Liver (tissue), 9 donors: ENCODE results near the gene PAMR1. TPM values are rescaled to one million over a fixed set of nuclear protein-coding genes. Genes with fewer than 3 reads are reported as not detected.

Source experiments
- DNase-seq: peaks from one replicate; pipeline ENCODE4 v3.0.0-alpha.2; 2017; ENCODE audit warnings: low spot score
- H3K27ac ChIP-seq, 2 donors: one replicate each; pipeline ENCODE4 v1.7.0; 2013; ENCODE audit warnings: inconsistent platforms in 2 of 2, low read length in 2 of 2, control low read depth in 1 of 2, low read depth in 1 of 2, mild to moderate bottlenecking in 1 of 2
- H3K27me3 ChIP-seq, 4 donors: one replicate each; pipeline versions ENCODE4 v1.6.1 to v1.7.0; 2013; ENCODE audit warnings: low read length in 3 of 4, inconsistent platforms in 1 of 4, mild to moderate bottlenecking in 1 of 4, moderate library complexity in 1 of 4; ENCODE audit not compliant: control insufficient read depth in 4 of 4, insufficient read depth in 4 of 4
- H3K36me3 ChIP-seq, 4 donors: one replicate each; pipeline versions ENCODE4 v1.6.1 to v1.7.0; 2013; ENCODE audit warnings: low read length in 3 of 4, mild to moderate bottlenecking in 3 of 4, low read depth in 1 of 4, moderate library complexity in 1 of 4; ENCODE audit not compliant: control insufficient read depth in 4 of 4, insufficient read depth in 3 of 4
- H3K4me1 ChIP-seq, 4 donors: one replicate each; pipeline versions ENCODE4 v1.6.1 to v1.7.0; 2013; ENCODE audit warnings: low read length in 3 of 4, mild to moderate bottlenecking in 3 of 4, moderate library complexity in 1 of 4; ENCODE audit not compliant: control insufficient read depth in 4 of 4, insufficient read depth in 4 of 4
- H3K4me3 ChIP-seq, 3 donors: one replicate each; pipeline versions ENCODE4 v1.6.1 to v1.7.0; 2013; ENCODE audit warnings: low read length in 3 of 3, control low read depth in 1 of 3, low read depth in 1 of 3, mild to moderate bottlenecking in 1 of 3
- H3K9ac ChIP-seq, 2 donors: one replicate each; pipeline ENCODE4 v1.7.0; 2013; ENCODE audit warnings: low read length in 2 of 2, mild to moderate bottlenecking in 2 of 2, moderate library complexity in 2 of 2, control low read depth in 1 of 2, low read depth in 1 of 2
- H3K9me3 ChIP-seq, 4 donors: one replicate each; pipeline versions ENCODE4 v1.6.1 to v1.7.0; 2013; ENCODE audit warnings: low read length in 3 of 4; ENCODE audit not compliant: control insufficient read depth in 4 of 4
- EGR1 ChIP-seq, 2 donors: IDR thresholded peaks; 2 replicates each; pipeline ENCODE4 v1.6.1; 2016 to 2018; ENCODE audit warnings: antibody characterized with exemption in 2 of 2, low read depth in 2 of 2
- FOXA1 ChIP-seq: IDR thresholded peaks from 2 replicates; pipeline ENCODE4 v1.6.1; 2016; ENCODE audit warnings: antibody characterized with exemption
- GABPA ChIP-seq, 2 donors: IDR thresholded peaks in 1 of 2; conservative IDR thresholded peaks in 1 of 2; 2 replicates each; pipeline ENCODE4 v1.6.1; 2016; ENCODE audit warnings: antibody characterized with exemption in 2 of 2, mild to moderate bottlenecking in 1 of 2, moderate library complexity in 1 of 2
- JUND ChIP-seq, 2 donors: IDR thresholded peaks; 2 replicates each; pipeline ENCODE4 v1.6.1; 2016; ENCODE audit warnings: antibody characterized with exemption in 2 of 2
- NR2F2 ChIP-seq: IDR thresholded peaks from 2 replicates; pipeline ENCODE4 v1.6.1; 2016; ENCODE audit warnings: antibody characterized with exemption
- RAD21 ChIP-seq, 2 donors: IDR thresholded peaks; 2 replicates each; pipeline ENCODE4 v1.6.1; 2016; ENCODE audit warnings: antibody characterized with exemption in 2 of 2, mild to moderate bottlenecking in 2 of 2
- RXRA ChIP-seq, 2 donors: IDR thresholded peaks; 2 replicates each; pipeline ENCODE4 v1.6.1; 2017 to 2018; ENCODE audit warnings: antibody characterized with exemption in 2 of 2, mild to moderate bottlenecking in 1 of 2
- YY1 ChIP-seq: IDR thresholded peaks from 2 replicates; pipeline ENCODE4 v1.6.1; 2016; ENCODE audit warnings: antibody characterized with exemption, mild to moderate bottlenecking
- WGBS: extraction: QIAGEN DNeasy Blood & Tissue Kit; methylation state at CpG from one replicate; pipeline ENCODE4 v1.1.7; 2013; 5-methylcytosine and 5-hydroxymethylcytosine counted together
- polyA plus RNA-seq, 2 donors: library from polyadenylated mRNA; stranded (reverse) in 1 of 2; unstranded in 1 of 2; fragments of 200-250 nt in 1 of 2; fragments of >200 nt in 1 of 2; fragmentation: Nextera tagmentation in 1 of 2; extraction: Ambion mirVana in 1 of 2; gene quantifications; one replicate each; pipeline versions ENCODE4 v1.2.1 to v1.2.3, GENCODE V29; 2013 to 2015
- total RNA-seq, 2 donors: library from RNA; depleted of rRNA; stranded (reverse); fragments of >200 nt; gene quantifications; one replicate each; pipeline ENCODE4 v1.2.3, GENCODE V29; 2014
- TF ChIP-seq, protein P1 (sequence below): fragments of 150-350 bp; IDR thresholded peaks from 2 replicates; pipeline ENCODE4 v1.5.1; 2017; ENCODE audit warnings: improper control_type of control experiment, low read depth, low read length; ENCODE audit not compliant: missing input control
- TF ChIP-seq, protein P2 (sequence below): IDR thresholded peaks from 2 replicates; pipeline ENCODE4 v1.6.1; 2016; ENCODE audit warnings: antibody characterized with exemption, mild to moderate bottlenecking
- TF ChIP-seq, protein P3 (sequence below): IDR thresholded peaks from 2 replicates; pipeline ENCODE4 v1.6.1; 2016; ENCODE audit warnings: antibody characterized with exemption
- TF ChIP-seq, protein P4 (sequence below): IDR thresholded peaks from 2 replicates; pipeline ENCODE4 v1.6.1; 2016; ENCODE audit warnings: antibody characterized with exemption
- donor health status: healthy.
- donor health status: healthy.
- donor health status: healthy.
- donor health status: healthy.
- donor health status: healthy.

The PAMR1 gene
- total and polyA plus RNA-seq, 4 donors, result 2.0 to 5.0 (median 2.8) TPM

DNA sequence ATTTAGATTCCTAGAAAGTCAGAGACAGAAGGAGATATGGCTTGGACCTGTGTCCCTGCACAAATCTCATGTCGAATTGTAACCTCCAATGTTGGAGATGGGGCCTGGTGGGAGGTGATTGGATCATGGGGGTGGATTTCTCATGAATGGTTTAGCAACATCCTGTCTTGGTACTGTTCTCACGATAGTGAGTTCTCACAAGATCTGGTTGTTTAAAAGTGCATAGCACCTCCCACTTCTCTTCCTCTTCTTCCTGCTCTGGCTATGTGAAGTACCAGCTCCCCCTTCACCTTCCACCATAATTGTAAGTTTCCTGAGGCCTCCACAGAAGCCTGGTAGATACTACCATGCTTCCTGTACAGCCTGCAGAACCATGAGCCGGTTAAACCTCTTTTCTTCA is 27.6 kb upstream of the PAMR1 start:
- Histone ChIP-seq H3K9me3 (no peaks in the 10 kb centered on the region), H3K36me3 (no peaks in the 10 kb centered on the region), H3K4me3 (no peak overlapping the region), H3K27me3 (peaks cover 0 to 3% (median 1%) of the 10 kb centered on the region in 4 donors), H3K4me1 (no peaks in the 10 kb centered on the region), H3K9ac (no peak overlapping the region), H3K27ac (no peak overlapping the region)
- DNase-seq, result no peak
- TF ChIP-seq, protein P1, sequence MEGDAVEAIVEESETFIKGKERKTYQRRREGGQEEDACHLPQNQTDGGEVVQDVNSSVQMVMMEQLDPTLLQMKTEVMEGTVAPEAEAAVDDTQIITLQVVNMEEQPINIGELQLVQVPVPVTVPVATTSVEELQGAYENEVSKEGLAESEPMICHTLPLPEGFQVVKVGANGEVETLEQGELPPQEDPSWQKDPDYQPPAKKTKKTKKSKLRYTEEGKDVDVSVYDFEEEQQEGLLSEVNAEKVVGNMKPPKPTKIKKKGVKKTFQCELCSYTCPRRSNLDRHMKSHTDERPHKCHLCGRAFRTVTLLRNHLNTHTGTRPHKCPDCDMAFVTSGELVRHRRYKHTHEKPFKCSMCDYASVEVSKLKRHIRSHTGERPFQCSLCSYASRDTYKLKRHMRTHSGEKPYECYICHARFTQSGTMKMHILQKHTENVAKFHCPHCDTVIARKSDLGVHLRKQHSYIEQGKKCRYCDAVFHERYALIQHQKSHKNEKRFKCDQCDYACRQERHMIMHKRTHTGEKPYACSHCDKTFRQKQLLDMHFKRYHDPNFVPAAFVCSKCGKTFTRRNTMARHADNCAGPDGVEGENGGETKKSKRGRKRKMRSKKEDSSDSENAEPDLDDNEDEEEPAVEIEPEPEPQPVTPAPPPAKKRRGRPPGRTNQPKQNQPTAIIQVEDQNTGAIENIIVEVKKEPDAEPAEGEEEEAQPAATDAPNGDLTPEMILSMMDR, result no peak
- TF ChIP-seq RXRA (IDR thresholded peaks at IDR 0.05), result no peak
- TF ChIP-seq, protein P2, sequence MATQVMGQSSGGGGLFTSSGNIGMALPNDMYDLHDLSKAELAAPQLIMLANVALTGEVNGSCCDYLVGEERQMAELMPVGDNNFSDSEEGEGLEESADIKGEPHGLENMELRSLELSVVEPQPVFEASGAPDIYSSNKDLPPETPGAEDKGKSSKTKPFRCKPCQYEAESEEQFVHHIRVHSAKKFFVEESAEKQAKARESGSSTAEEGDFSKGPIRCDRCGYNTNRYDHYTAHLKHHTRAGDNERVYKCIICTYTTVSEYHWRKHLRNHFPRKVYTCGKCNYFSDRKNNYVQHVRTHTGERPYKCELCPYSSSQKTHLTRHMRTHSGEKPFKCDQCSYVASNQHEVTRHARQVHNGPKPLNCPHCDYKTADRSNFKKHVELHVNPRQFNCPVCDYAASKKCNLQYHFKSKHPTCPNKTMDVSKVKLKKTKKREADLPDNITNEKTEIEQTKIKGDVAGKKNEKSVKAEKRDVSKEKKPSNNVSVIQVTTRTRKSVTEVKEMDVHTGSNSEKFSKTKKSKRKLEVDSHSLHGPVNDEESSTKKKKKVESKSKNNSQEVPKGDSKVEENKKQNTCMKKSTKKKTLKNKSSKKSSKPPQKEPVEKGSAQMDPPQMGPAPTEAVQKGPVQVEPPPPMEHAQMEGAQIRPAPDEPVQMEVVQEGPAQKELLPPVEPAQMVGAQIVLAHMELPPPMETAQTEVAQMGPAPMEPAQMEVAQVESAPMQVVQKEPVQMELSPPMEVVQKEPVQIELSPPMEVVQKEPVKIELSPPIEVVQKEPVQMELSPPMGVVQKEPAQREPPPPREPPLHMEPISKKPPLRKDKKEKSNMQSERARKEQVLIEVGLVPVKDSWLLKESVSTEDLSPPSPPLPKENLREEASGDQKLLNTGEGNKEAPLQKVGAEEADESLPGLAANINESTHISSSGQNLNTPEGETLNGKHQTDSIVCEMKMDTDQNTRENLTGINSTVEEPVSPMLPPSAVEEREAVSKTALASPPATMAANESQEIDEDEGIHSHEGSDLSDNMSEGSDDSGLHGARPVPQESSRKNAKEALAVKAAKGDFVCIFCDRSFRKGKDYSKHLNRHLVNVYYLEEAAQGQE, result no peak
- 75% methylated on average over 3 of the region's 3 CpGs for WGBS

DNA sequence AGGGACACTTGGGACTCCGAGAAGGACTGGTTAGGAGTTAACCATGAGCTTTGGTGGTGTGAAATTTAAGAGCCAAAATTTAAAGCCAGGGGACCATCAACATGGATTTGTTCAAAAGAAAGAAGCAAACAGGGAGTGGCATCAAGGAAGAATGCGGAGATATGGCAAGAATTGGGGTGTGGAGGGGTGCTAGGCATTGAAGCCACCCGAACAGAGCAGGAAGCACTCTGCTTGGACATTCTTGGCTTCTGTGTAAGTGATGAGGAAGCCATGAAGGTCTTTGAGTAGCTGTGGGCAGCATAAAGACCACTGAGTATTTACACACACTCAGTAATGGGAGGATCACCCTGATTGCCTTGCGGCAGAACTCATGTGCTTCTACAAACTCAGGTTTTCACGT is 27.2 kb upstream of the PAMR1 start:
- no peak for DNase-seq
- peaks cover 0 to 3% (median 1%) of the 10 kb centered on the region in 4 donors for H3K27me3 ChIP-seq
- H3K9me3 ChIP-seq, result no peaks in the 10 kb centered on the region
- TF ChIP-seq FOXA1, result no peak
- TF ChIP-seq YY1, result no peak
- no peak for TF ChIP-seq GABPA (IDR thresholded peaks at IDR 0.05 in 1 of 2, conservative IDR thresholded peaks at IDR 0.05 in 1 of 2)
- TF ChIP-seq JUND (IDR thresholded peaks at IDR 0.05), result no peak
- no peaks in the 10 kb centered on the region for H3K4me1 ChIP-seq
- H3K27ac ChIP-seq, result no peak overlapping the region
- 90% methylated on average over 5 of the region's 5 CpGs for WGBS
- no peak overlapping the region for H3K4me3 ChIP-seq
- H3K9ac ChIP-seq, result no peak overlapping the region
- H3K36me3 ChIP-seq, result no peaks in the 10 kb centered on the region

DNA sequence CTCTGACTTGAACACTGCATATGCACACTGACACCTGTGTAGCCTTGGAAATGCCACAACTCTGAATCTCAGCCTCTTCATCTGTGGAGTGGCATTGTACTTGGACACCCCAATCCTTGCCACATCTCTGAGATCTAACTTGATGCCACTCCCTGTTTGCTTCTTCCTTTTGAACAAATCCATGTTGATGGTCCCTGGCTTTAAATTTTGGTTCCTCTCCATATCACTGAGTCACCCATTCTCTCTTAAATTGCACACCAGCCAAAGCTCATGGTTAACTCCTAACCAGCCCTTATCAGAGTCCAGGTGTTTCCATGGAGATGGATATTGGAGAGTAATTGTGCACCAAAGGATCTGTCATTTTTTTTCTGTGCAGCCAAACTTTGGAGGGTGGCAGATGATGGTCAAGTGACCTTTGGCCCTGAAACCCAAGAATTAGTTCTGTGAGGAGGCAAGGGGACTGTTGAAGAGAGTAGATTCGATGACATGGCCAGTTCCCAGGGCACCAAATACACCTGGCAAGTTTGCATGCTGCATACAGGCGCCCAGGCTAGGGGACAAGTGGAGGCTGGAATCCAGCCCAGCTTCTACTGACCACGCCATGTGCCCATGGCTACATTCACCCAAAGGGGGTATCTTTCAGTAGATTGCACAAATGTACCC is 25.1 kb upstream of the PAMR1 start:
- Histone ChIP-seq H3K27me3 (peaks cover 0 to 3% (median 1%) of the 10 kb centered on the region in 4 donors), H3K4me1 (no peaks in the 10 kb centered on the region), H3K4me3 (no peak overlapping the region), H3K36me3 (no peaks in the 10 kb centered on the region), H3K27ac (no peak overlapping the region), H3K9me3 (no peaks in the 10 kb centered on the region), H3K9ac (no peak overlapping the region)
- DNase-seq, result no peak
- TF ChIP-seq, protein P1, result no peak
- no peak for TF ChIP-seq NR2F2
- no peak for TF ChIP-seq EGR1 (IDR thresholded peaks at IDR 0.05; ENCODE audit: low read depth in 2 of 2)
- TF ChIP-seq, protein P3, sequence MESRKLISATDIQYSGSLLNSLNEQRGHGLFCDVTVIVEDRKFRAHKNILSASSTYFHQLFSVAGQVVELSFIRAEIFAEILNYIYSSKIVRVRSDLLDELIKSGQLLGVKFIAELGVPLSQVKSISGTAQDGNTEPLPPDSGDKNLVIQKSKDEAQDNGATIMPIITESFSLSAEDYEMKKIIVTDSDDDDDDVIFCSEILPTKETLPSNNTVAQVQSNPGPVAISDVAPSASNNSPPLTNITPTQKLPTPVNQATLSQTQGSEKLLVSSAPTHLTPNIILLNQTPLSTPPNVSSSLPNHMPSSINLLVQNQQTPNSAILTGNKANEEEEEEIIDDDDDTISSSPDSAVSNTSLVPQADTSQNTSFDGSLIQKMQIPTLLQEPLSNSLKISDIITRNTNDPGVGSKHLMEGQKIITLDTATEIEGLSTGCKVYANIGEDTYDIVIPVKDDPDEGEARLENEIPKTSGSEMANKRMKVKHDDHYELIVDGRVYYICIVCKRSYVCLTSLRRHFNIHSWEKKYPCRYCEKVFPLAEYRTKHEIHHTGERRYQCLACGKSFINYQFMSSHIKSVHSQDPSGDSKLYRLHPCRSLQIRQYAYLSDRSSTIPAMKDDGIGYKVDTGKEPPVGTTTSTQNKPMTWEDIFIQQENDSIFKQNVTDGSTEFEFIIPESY, result no peak
- TF ChIP-seq, protein P4, sequence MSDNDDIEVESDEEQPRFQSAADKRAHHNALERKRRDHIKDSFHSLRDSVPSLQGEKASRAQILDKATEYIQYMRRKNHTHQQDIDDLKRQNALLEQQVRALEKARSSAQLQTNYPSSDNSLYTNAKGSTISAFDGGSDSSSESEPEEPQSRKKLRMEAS, result no peak
- TF ChIP-seq FOXA1, result no peak
- no peak for TF ChIP-seq RAD21 (IDR thresholded peaks at IDR 0.05)
- 75% methylated on average over 3 of the region's 3 CpGs for WGBS
